RCC 7860 (cell line): Measurements from ENCODE around the gene FDX2.
"Not testable (repeated sequence)": the region's sequence is repeated elsewhere in the genome, so short reads cannot be mapped to it uniquely, and the experiment has no call there.

Source experiments
- DNase-seq: peaks from one replicate; pipeline ENCODE4 v3.0.0-alpha.2; 2015; ENCODE audit warnings: low spot score
- FAIRE-seq: peaks from 2 replicates; lab custom pipeline; 2012; peaks lifted over from hg19 to GRCh38; lab: Jason Lieb, UNC

Gene FDX2

GRCh38 chr19:10315335-10316214, at the start of gene FDX2:
TSS of gene FDX2 (minus strand) at chr19:10316015. CDS start at chr19:10315996, 19 bp downstream.
- no peak for FAIRE-seq
- peak; percentile 66 for DNase-seq

- FAIRE-seq = no peak
These were observed 49.7 kb upstream of the FDX2 start for GRCh38 chr19:10365518-10365917.

GRCh38 chr19:10364644-10365043, 48.8 kb upstream of the FDX2 start:
- FAIRE-seq (no peak), DNase-seq (no peak)

More at GRCh38 chr19:10365518-10365917, 49.7 kb upstream of the FDX2 start:
- no peak for DNase-seq

GRCh38 chr19:10363789-10364281, 48.0 kb upstream of the FDX2 start:
- peak; percentile 87 for DNase-seq
- peak; percentile 87 for FAIRE-seq

- DNase-seq (no peak), FAIRE-seq (no peak)
These were observed 46.4 kb upstream of the FDX2 start for GRCh38 chr19:10362259-10362658.

GRCh38 chr19:10361569-10362011, 45.8 kb upstream of the FDX2 start:
- DNase-seq (no peak), FAIRE-seq (no peak)

- FAIRE-seq = no peak
These were observed 40.6 kb upstream of the FDX2 start for GRCh38 chr19:10356431-10356830.

GRCh38 chr19:10353793-10354391, 38.1 kb upstream of the FDX2 start:
- no peak for FAIRE-seq
- DNase-seq = no peak

More at GRCh38 chr19:10356431-10356830, 40.6 kb upstream of the FDX2 start:
- no peak for DNase-seq

- no peak for DNase-seq
- FAIRE-seq = no peak
These were observed 37.2 kb upstream of the FDX2 start for GRCh38 chr19:10352764-10353671.

GRCh38 chr19:10346509-10346908, 30.7 kb upstream of the FDX2 start:
- DNase-seq = no peak

GRCh38 chr19:10344780-10345179, 29.0 kb upstream of the FDX2 start:
- DNase-seq = no peak
- no peak for FAIRE-seq

More at GRCh38 chr19:10346509-10346908, 30.7 kb upstream of the FDX2 start:
- FAIRE-seq = no peak

- FAIRE-seq = no peak
These were observed 27.7 kb upstream of the FDX2 start for GRCh38 chr19:10343495-10343894.

GRCh38 chr19:10339977-10340376, 24.2 kb upstream of the FDX2 start:
- no peak for FAIRE-seq

More at GRCh38 chr19:10343495-10343894, 27.7 kb upstream of the FDX2 start:
- DNase-seq = no peak

GRCh38 chr19:10339380-10339960, 23.7 kb upstream of the FDX2 start, which contains the start of gene ICAM3:
TSS of gene ICAM3 (minus strand) at chr19:10339624. CDS start at chr19:10339614, 10 bp downstream.
- DNase-seq (no peak), FAIRE-seq (no peak)

More at GRCh38 chr19:10339977-10340376, 24.2 kb upstream of the FDX2 start:
- no peak for DNase-seq

- no peak for FAIRE-seq
- DNase-seq = no peak
These were observed 23.1 kb upstream of the FDX2 start for GRCh38 chr19:10338940-10339339.

- DNase-seq, FAIRE-seq: not testable (repeated sequence)
These were observed 20.9 kb upstream of the FDX2 start for GRCh38 chr19:10336725-10337124.

GRCh38 chr19:10335352-10335985, 19.7 kb upstream of the FDX2 start:
- FAIRE-seq = no peak
- no peak for DNase-seq

- FAIRE-seq (peak; percentile 82), DNase-seq (peak; percentile 84)
These were observed 19.0 kb upstream of the FDX2 start for GRCh38 chr19:10334588-10335351.
